IPS-18c (cell line): ENCODE results near the gene SLC26A8.
"Not testable (repeated sequence)": the region's sequence is repeated elsewhere in the genome, so short reads cannot be mapped to it uniquely, and the experiment has no call there.

ENCODE experiments used
- H3K4me3 ChIP-seq: 2 replicates; pipeline ENCODE4 v1.7.0; 2013; ENCODE audit warnings: low read depth, mild to moderate bottlenecking, low read length, moderate library complexity; ENCODE audit not compliant: insufficient read depth
- H3K9me3 ChIP-seq: one replicate; pipeline ENCODE4 v1.6.1; 2013; ENCODE audit warnings: mild to moderate bottlenecking, low read length, moderate library complexity; ENCODE audit not compliant: control insufficient read depth, insufficient read depth

The SLC26A8 gene

DNA sequence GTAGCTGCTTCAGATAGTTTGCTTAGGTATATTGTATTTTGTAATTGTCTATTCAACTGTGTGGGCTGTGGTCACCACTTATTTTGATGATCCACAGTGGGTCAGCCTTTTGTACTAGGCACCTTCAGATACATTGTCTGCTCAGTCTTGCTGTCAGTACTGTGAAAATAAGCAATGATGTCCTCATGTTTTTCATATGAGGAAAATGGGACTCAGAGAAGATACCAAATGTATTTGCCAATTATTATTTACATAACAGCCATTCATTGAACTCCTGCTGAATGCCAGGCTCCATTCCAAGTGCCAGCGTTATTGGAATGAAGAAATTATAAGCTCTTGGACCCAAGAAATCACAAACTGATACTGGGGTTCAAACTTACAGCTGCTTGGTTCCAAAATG, 31.7 kb upstream of the SLC26A8 start:
- Histone ChIP-seq H3K9me3 (no peaks in the 10 kb centered on the region), H3K4me3 (no peak overlapping the region)

DNA sequence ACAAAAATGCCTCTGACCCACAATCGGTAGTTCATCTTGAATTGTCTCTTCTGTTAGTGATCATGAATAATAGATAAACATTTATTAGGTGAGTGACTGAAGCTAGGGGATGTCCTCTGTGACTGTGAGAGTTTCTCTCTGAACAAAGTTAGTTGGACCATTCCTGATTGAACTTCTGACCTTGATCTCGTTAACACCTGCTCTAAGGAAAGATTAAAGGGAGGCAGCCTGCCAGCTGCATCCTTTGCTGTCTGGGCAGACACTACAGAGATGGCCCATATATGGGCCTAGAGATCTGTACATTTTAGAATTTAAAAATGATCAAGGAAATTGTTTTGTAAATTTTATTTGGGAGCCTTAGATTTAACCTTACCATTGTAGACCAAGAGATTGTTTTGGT, 30.5 kb upstream of the SLC26A8 start:
- Histone ChIP-seq H3K9me3 (no peaks in the 10 kb centered on the region), H3K4me3 (no peak overlapping the region)

DNA sequence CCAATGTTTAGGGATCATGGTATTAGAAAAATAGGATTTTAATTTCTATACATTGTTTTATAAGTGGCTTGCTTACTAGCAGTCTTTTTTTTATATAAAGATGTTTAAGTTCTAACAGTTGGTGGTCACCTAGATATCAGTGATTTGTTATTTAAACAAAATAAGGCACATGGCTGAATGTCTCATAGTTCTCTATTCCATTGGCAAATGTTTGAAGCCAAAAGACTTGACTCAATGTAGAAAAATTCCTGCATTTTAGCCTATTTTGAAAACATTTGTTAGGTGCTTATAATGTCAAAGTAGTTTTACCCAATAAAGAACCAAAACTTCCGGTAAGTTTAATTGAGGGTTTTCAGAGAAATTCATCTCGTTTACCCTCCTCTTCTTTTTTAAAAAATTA, 30.0 kb upstream of the SLC26A8 start:
- Histone ChIP-seq H3K9me3 (no peaks in the 10 kb centered on the region), H3K4me3 (no peak overlapping the region)

DNA sequence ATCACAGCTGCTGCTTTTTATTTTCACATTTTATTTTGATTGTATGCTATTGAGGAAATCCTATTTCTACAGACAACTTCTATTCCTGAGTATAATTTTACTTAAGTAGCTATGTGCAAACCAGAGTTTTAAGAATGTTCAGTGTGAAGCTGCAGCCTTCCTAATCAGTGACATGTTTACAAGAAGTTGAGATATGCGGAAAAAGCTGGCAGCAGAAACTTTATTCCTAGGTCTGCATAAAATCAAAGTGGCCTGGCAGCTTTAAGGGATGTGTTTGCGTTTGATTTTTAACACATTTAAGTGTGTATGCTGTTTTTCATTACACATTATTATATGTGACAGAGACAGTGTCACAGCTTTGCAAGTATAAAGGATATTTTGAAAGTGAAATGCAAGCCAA, 29.4 kb upstream of the SLC26A8 start:
- H3K4me3 ChIP-seq: no peak overlapping the region
- H3K9me3 ChIP-seq: no peaks in the 10 kb centered on the region

DNA sequence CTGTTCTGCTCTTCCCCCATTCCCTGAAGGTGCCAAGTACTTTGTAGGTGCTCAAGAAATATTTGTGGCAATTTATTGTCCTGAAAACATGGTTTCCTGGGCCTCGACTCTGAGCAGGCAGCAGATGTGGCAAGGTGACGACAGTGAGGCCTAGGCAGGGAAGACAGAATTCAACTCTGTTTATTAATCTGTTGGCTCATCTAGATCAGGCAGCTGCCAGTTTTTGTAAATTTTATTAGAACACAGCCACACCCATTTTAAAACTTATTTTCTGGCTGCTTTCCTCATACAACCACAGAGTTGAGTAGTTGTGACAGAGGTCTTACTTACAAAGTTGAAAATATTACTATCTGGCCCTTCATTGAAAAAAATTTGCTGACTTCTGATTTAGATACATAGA, 27.7 kb upstream of the SLC26A8 start:
- Histone ChIP-seq H3K4me3 (no peak overlapping the region), H3K9me3 (no peaks in the 10 kb centered on the region)

DNA sequence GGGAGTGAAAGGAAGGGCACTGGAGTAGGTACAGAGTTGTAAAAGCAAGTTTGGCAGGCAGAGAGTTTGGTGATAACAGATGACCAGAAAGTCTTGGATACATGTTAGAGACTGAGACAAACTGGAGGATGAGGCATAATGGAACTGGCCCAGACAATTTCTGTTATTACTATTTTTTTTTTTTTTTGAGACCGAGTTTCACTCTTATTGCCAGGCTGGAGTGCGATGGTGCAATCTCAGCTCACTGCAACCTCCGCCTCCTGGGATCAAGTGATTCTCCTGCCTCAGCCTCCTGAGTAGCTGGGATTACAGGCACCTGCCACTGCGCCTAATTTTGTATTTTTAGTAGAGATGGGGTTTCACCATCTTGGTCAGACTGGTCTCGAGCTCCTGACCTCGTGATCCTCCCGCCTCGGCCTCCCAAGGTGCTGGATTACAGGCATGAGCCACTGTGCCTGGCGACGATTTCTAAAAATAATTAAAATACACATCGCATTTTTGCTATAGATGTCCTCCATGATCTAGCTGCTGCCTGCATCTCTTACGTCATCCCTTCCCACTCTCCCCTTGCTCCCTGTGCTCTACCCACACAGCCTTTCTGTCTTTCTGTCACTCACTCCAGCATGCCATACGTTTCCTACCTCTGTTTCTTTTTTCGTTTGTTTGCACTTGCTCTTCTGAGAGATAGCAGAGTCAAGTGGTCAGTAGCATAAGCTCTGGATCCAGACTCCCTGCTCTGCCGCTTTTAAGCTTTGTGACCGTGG, 26.7 kb upstream of the SLC26A8 start:
- Histone ChIP-seq H3K4me3 (no peak overlapping the region), H3K9me3 (no peaks in the 10 kb centered on the region)

DNA sequence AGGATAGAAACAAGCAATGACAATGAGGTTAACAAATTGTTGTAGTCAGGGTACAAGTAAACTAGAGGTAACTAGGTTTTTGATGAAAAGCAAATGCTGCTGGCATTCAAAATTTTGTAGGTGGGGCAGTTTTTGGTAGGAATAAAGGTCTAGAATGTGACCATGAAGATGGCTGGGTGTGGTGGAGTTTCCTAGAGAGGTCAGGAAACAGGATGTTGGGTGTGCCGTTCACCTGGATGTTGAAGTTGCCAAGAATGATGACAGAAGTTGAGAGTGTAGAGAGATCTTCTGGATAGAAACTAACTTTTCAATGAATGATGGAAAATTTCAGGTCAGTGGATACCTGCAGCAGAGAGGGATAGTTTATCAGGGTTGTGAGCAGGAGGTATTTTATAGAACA, 25.9 kb upstream of the SLC26A8 start:
- H3K4me3 ChIP-seq: no peak overlapping the region
- H3K9me3 ChIP-seq: no peaks in the 10 kb centered on the region

DNA sequence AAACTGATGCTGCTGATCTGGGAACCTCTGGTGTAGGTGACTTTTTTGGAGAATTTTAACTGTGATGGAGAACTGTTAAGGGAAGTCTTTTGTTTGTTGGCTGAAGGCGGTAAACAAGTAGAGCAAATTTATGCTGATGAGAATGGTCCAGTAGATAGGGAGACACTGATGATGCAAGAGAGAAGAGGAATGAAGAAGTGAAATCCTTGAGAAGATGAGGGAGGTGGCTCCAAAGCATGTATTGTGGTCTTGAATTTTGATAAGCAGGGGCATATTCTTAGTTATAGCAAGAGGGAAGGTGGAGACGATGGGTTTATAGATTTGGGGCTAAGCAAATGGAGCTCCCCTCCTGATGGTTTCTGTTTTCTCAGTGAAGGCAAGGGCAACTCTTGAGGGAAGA, 25.1 kb upstream of the SLC26A8 start:
- Histone ChIP-seq H3K4me3 (no peak overlapping the region), H3K9me3 (no peaks in the 10 kb centered on the region)

DNA sequence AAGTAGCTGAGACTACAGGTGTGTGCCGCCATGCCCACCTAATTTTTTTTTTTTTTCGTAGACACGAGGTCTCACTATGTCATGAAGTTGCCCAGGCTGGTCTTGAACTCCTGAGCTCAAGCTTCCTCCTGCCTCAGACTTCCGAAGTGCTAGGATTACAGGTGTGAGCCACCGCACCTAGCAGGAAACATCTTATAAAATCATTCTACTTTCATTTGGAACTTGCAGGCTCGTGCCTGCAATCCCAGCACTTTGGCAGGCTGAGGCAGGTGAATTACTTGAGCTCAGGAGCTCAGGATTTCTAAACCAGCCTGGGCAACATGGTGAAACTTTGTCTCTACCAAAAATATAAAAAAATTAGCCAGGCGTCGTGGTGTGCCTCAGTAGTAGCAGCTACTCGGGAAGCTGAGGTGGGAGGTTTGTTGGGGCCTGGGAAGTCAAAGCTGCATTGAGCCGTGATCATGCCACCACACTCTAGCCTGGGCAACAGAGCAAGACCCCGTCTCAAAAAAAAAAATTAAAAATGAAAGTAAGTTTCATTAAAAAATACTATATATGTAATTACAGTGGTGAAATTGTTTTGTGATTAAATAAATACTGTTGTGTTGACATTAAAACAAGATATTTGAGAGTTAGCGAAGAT, 18.3 kb upstream of the SLC26A8 start:
- H3K4me3 ChIP-seq: no peak overlapping the region
- no peaks in the 10 kb centered on the region for H3K9me3 ChIP-seq

DNA sequence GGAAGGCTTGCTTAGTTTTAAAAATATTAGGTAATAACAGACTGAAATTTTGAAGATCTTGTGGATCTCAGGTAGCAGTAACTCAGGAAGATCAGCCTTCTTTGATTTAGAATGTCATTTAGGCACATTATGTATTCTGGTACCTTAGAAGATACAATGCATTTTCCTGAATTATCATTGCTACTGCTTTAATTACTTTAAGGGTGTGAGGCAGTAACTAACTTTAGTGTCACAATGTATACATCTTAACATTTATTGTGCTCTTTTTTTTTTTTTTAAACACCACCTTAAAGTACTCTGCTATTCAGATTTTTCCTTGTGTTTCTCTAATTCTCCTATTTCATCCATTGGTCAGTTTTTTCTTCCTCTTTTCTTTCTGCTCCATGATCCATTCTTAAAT, 16.5 kb upstream of the SLC26A8 start:
- H3K4me3 ChIP-seq: no peak overlapping the region
- H3K9me3 ChIP-seq: no peaks in the 10 kb centered on the region

DNA sequence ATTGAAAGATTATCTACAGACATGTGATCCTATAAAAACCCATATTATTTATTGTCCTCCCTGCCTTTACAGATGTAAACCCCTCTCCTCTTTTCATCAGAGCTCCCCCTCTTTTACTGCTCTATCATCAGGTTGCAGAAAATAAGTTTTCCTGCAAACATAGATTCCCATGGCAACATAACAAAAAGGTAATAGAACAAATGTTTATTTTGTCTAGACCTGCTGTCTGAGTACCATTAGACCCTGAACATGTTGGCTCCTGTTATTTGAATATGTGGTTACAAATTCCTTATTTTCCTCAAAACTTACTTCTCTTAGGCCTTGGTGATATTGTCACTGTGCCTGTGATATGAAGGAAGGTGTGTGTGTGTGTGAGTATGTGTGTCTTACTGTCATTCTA, 14.7 kb upstream of the SLC26A8 start:
- Histone ChIP-seq H3K9me3 (no peaks in the 10 kb centered on the region), H3K4me3 (no peak overlapping the region)

DNA sequence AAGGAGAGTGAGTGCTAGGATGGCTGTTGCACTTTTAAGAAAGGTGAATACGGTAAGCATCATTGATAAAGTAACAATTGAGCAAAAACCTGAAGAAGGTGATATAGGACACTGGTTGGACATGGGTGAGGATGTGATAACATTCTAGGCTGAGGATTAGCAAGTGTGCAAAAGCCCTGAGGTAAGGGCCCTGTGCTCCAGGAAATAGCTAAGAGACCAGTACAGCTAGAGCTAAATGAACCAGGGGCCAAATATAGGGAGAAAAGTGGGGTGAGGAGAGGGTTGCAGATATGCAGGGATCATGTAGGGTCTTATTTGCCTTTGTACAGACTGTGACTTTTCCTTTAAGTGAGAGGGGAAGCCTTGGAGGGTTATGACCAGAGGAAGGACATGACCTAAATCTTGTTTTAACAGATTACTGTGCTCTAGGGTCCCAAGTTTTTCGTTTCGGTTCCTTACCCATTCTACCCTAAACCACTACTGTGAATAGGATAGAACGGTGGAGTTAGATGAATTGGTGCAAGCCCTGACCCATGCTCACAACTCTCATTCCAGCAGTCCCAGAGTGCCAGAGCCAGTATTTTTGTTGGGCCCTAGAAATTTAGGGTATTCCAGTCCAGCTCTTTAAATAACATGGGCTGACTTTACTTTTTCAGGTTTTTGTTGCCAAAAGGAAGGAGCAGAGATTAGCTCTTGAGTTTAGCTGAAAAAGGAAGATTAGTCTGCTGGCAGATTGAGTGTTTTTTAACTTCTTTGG, 13.9 kb upstream of the SLC26A8 start:
- Histone ChIP-seq H3K9me3 (no peaks in the 10 kb centered on the region), H3K4me3 (no peak overlapping the region)

DNA sequence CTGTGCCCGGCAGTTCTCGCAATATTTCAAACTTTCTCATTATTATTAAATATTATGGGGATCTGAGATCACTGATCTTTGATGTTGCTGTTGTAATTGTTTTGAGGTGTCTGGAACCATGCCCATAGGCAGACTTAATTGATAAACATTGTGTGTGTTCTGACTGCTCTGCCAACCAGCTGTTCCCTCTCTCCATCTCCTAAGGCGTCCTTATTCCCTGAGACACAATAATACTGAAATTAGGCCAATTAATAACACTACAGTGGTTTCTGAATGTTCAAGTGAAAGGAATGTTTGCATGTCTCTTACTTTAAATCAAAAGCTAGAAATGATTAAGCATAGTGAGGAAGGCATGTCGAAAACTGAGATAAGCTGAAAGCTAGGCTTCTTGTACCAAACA, 10.8 kb upstream of the SLC26A8 start:
- no peaks in the 10 kb centered on the region for H3K9me3 ChIP-seq
- H3K4me3 ChIP-seq: no peak overlapping the region

DNA sequence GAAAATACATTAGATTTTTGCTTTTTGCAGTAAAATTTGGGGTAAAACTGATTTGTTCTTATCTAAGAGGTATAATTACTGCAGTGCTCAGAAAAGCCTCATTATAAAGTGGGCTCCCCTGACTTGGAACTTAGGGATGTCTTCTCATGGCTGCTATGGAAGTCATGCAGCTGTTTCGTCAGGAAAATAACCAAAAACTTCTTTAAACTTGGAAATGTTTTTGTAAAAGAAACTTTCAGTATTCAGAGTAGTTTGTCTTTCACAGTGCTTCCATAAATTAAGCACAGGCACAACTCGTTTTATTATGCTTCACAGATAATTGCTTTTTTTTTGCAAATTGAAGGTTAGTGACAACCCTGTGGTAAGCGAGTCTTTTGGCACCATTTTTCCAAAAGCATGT, 10.0 kb upstream of the SLC26A8 start:
- no peak overlapping the region for H3K4me3 ChIP-seq
- H3K9me3 ChIP-seq: no peaks in the 10 kb centered on the region

DNA sequence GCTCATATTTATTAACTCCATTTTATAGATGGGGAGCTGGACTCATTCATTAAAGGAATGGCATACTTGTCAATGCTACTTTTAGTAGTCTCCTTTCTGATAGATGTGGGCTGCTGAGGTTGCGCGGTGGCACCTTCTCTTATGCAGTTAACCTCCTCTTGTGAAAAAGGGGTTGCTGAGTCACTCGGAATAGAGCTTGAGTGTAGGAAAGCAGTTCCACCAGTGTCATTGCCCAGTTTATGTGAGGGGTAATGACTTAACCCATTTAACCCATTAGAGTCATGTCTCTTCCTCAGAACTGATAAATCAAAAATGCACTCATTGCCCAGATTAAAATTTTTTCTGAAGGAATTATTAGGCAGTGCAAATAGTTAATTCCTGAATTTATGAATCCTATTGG, 9.5 kb upstream of the SLC26A8 start:
- H3K9me3 ChIP-seq: no peaks in the 10 kb centered on the region
- no peak overlapping the region; the same call in 1 of the 2 replicates for H3K4me3 ChIP-seq

DNA sequence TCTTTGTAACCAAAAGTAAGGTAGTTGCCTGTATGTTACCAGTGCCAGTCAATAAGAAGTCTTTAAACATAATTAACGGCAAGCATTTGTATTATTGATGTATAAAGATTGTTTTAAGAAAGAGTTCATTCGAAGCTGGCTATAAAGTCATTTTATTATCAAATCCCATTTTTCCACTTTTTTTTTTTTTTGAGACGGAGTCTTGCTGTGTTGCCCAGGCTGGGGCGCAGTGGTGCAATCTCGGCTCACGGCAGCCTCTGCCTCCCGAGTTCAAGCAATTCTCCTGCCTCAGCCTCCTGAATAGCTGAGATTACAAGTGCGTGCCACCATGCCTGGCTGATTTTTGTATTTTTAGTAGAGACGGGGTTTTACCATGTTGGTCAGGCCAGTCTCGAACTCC, 8.7 kb upstream of the SLC26A8 start:
- H3K9me3 ChIP-seq, H3K4me3 ChIP-seq: not testable (repeated sequence)

DNA sequence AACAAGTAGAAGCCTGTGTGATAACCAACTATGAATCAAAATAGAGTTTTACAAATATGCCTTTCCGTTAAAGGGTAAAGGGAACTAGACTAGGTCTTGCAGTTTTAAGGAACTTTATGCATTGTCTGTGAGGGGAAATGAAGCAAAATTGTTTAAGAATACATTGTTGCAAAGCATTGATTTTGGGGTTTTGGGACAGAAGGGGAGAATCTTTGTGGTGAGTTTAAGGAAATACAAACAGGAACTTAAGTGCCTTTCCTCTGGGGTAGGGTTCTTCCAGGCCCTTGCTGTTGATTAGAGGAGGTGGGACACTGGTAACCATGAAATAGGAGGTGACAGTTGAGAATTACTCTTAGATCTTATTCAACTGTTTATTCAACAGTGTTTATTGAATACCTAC, 7.8 kb upstream of the SLC26A8 start:
- Histone ChIP-seq H3K9me3 (no peaks in the 10 kb centered on the region), H3K4me3 (no peak overlapping the region)

DNA sequence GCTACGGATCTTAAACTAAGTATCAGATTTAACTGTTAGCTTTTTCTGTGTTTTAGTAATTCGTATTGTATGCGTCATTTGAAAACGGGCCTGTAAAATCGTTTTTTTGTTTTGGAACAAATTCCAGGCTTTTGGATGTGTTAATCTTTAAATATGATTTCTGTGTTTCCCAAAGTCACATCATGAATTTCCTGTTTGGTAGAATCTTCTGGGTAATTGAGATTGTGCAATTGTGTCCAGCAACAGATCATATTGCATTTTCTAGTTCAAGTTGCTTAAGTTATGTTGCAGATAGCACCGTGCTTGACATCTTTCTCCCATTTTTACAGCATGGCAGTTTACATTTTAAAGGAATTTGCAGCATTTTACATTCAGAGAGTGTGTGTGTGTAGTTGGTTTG, 5.0 kb upstream of the SLC26A8 start:
- no peaks in the 10 kb centered on the region for H3K9me3 ChIP-seq
- H3K4me3 ChIP-seq: no peak overlapping the region
